ENCODE data around the gene TDRD10. TPM values are rescaled to one million over a fixed set of nuclear protein-coding genes. Genes with fewer than 3 reads are reported as not detected.

The TDRD10 gene
- total RNA-seq, 1 donor from 2014 or later: not detected

DNA sequence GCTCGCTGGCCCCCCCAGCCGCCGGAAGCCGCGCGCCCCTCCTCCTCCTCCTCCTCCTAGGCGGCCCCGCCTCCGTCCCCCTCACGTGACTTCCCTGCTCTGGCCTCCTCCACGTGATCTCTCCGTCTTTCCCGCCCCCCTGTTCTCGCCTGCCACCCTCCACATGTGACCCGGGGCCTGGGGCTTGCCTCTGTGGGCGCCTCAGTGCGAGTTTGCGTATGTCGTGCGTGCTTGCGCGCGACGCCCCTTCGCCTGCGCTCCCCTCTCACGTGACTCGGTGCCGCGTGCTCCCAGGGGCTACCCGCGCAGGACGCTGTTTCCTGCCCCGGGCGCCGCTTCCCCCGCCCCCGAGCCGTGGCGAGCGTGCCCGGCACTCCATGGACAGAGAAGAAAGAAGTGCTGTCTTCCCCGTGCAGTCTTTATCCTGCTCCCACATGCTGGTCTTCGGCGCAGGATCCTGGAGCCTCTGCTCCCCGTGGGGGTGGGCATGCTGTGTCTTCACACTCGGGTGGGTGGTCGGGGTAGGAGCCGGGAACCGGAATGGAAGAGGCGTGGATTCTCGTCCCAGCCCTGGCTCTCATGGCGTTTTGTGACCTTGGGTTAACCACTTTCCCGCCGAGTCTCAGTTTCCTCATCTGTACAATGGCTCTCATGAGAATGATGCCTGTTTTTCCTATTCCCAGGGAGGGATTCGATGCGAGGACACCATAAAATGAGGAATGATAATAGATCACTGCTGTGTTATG lies 56.9 kb downstream of the TDRD10 start:
- peaks cover 32% of the 10 kb centered on the region for H3K79me2 ChIP-seq (ENCODE audit: insufficient read depth, low read length)
- FAIRE-seq: no peak
- H2AFZ ChIP-seq (ENCODE audit: low read depth, low read length): peak overlapping the region; percentile 96

DNA sequence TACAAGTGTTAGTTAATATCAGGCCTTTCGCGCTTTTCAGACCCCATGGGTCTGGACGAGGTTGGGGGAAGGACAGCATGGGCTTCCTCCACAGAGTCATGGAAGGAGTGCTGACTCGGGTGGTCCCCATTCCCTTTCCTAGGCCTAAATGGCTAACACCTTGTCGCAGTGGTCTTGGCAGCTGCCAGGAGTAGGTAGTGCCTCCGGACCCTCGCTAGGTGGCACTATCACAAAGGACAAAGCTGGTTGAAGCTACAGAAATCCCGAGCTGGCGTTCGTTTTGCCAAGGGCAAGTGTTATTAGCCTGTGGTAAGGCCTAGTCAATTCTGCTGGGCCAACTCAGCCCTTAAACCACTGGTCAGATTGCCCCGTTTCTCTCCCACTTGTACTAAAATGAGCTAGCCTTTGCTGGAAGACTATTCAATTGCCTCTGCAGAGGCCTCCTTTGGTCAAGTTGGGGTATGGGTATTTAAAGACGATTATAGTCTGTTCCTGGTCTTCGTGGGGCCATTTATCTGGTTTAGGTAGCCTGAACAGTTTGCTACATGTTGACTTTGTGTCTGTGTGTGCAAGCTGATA lies 57.5 kb downstream of the TDRD10 start:
- Mint-ChIP-seq H3K27ac (ENCODE audit: unreplicated experiment) (peak overlapping the region; percentile 91), H3K4me3 (ENCODE audit: unreplicated experiment) (peak overlapping the region; percentile 85), H3K9me3 (ENCODE audit: unreplicated experiment) (no peaks in the 10 kb centered on the region), H3K36me3 (ENCODE audit: low read depth, unreplicated experiment) (peaks cover 12% of the 10 kb centered on the region), H3K27me3 (ENCODE audit: low read depth, unreplicated experiment) (no peaks in the 10 kb centered on the region), H3K4me1 (ENCODE audit: low read depth, unreplicated experiment) (peaks cover 14% of the 10 kb centered on the region)
- Histone ChIP-seq H4K20me1 (ENCODE audit: insufficient read depth, low read length) (peaks cover 35% of the 10 kb centered on the region), H2AFZ (ENCODE audit: low read depth, low read length) (peak overlapping the region; percentile 96), H3K27me3 (ENCODE audit: insufficient read depth, low read length) (no peaks in the 10 kb centered on the region), H3K4me3 (ENCODE audit: insufficient read depth, low read depth, low read length) (peak overlapping the region; percentile 68), H3K9me3 (ENCODE audit: insufficient read depth, low read depth, low read length) (no peaks in the 10 kb centered on the region), H3K36me3 (ENCODE audit: insufficient read depth, low read length) (peaks cover 12% of the 10 kb centered on the region), H3K4me1 (ENCODE audit: insufficient read depth, low read length) (peaks cover 21% of the 10 kb centered on the region), H3K27ac (ENCODE audit: low read depth, low read length) (peak overlapping the region; percentile 79), H3K9ac (ENCODE audit: low read length) (peak overlapping the region; percentile 78), H3K79me2 (ENCODE audit: insufficient read depth, low read length) (peaks cover 32% of the 10 kb centered on the region), H3K4me2 (ENCODE audit: low read length) (peak overlapping the region; percentile 91)
- peak; percentile 97 for TF ChIP-seq CTCF (IDR thresholded peaks at IDR 0.05; ENCODE audit: insufficient read depth, low read depth, low read length)
- TF ChIP-seq EZH2 (IDR thresholded peaks at IDR 0.05; ENCODE audit: insufficient read depth, low read length): no peak
- peak; percentile 41 for FAIRE-seq
- DNase-seq (ENCODE audit: low read depth): peak; percentile 79

More for the DNA sequence above, 56.9 kb downstream of the TDRD10 start:
- peaks cover 14% of the 10 kb centered on the region for H3K36me3 Mint-ChIP-seq (ENCODE audit: low read depth, unreplicated experiment)
- no peaks in the 10 kb centered on the region for H3K9me3 ChIP-seq (ENCODE audit: insufficient read depth, low read depth, low read length)
- H3K27me3 ChIP-seq (ENCODE audit: insufficient read depth, low read length): no peaks in the 10 kb centered on the region
- peak; percentile 95 for DNase-seq (ENCODE audit: low read depth)
- H3K36me3 ChIP-seq (ENCODE audit: insufficient read depth, low read length): peaks cover 18% of the 10 kb centered on the region
- H3K27me3 Mint-ChIP-seq (ENCODE audit: low read depth, unreplicated experiment): no peaks in the 10 kb centered on the region
- H3K27ac Mint-ChIP-seq (ENCODE audit: unreplicated experiment): peak overlapping the region; percentile 91
- H3K4me3 ChIP-seq (ENCODE audit: insufficient read depth, low read depth, low read length): peak overlapping the region; percentile 68
- peak overlapping the region; percentile 85 for H3K4me3 Mint-ChIP-seq (ENCODE audit: unreplicated experiment)
- H3K9me3 Mint-ChIP-seq (ENCODE audit: unreplicated experiment): no peaks in the 10 kb centered on the region
- TF ChIP-seq EZH2 (IDR thresholded peaks at IDR 0.05; ENCODE audit: insufficient read depth, low read length): no peak
- TF ChIP-seq CTCF (IDR thresholded peaks at IDR 0.05; ENCODE audit: insufficient read depth, low read depth, low read length): no peak
- H3K4me2 ChIP-seq (ENCODE audit: low read length): peak overlapping the region; percentile 91
- H3K27ac ChIP-seq (ENCODE audit: low read depth, low read length): peak overlapping the region; percentile 79
- H3K4me1 Mint-ChIP-seq (ENCODE audit: low read depth, unreplicated experiment): peaks cover 14% of the 10 kb centered on the region
- H3K9ac ChIP-seq (ENCODE audit: low read length): peak overlapping the region; percentile 78
- peaks cover 21% of the 10 kb centered on the region for H3K4me1 ChIP-seq (ENCODE audit: insufficient read depth, low read length)
- H4K20me1 ChIP-seq (ENCODE audit: insufficient read depth, low read length): peaks cover 41% of the 10 kb centered on the region

Measured in astrocyte (in vitro differentiated cells and primary cell).